Endothelial cell of umbilical vein (primary cell): Measurements from ENCODE around the gene CNP. TPM values are rescaled to one million over a fixed set of nuclear protein-coding genes. Genes with fewer than 3 reads are reported as not detected.

Experiments
- BruUV-seq: library from RNA; stranded (reverse); fragments of 400-500 nt; replicated peaks from 2 replicates; lab custom pipeline; 2021; lab: Mats Ljungman, UMichigan
- CTCF ChIA-PET: fragments of 300-600, 350-600 bp; sonication (Branson Sonifier 250); formaldehyde crosslinking; loops from one replicate; lab custom pipeline; 2021; ENCODE audit warnings: antibody characterized with exemption, inconsistent platforms; lab: Charles Lee
- POLR2A ChIA-PET: fragments of 300-600, 350-600 bp; sonication (Branson Sonifier 250); formaldehyde crosslinking; loops from one replicate; lab custom pipeline; 2021; ENCODE audit warnings: antibody characterized with exemption, inconsistent platforms; lab: Charles Lee
- DNase-seq: peaks from one replicate; pipeline ENCODE4 v3.0.0-alpha.2; 2011; ENCODE audit warnings: low read depth, low spot score
- FAIRE-seq: peaks from 2 replicates; lab custom pipeline; 2011; peaks lifted over from hg19 to GRCh38; lab: Jason Lieb, UNC
- H2AFZ ChIP-seq: 2 replicates; pipeline ENCODE4 v1.6.0; 2012; ENCODE audit warnings: low read depth, low read length, control low read depth, inconsistent platforms
- H3K27ac ChIP-seq: 2 replicates; pipeline ENCODE4 v1.5.1; 2011; ENCODE audit warnings: low read depth, mild to moderate bottlenecking, control low read depth, low read length, moderate library complexity; ENCODE audit not compliant: insufficient read depth
- H3K27me3 ChIP-seq, 2 experiments: 2 replicates each; pipeline versions ENCODE4 v1.6.0 to v1.6.1; 2011; ENCODE audit warnings: low read length in 2 of 2, mixed read lengths in 1 of 2; ENCODE audit not compliant: control insufficient read depth in 2 of 2, insufficient read depth in 2 of 2
- H3K36me3 ChIP-seq, 2 experiments: 2 replicates in 1 of 2; 3 replicates in 1 of 2; pipeline ENCODE4 v1.5.1; 2011; ENCODE audit warnings: low read length in 2 of 2, mild to moderate bottlenecking in 1 of 2, moderate library complexity in 1 of 2; ENCODE audit not compliant: control insufficient read depth in 2 of 2, insufficient read depth in 2 of 2; ENCODE audit errors: extremely low read depth in 1 of 2
- H3K4me1 ChIP-seq: 3 replicates; pipeline ENCODE4 v1.5.1; 2011; ENCODE audit warnings: mild to moderate bottlenecking, low read length; ENCODE audit not compliant: control insufficient read depth, insufficient read depth; ENCODE audit errors: extremely low read depth
- H3K4me2 ChIP-seq: 2 replicates; pipeline ENCODE4 v1.6.1; 2011; ENCODE audit warnings: low read length, control low read depth, mixed read lengths; ENCODE audit not compliant: insufficient read depth
- H3K4me3 ChIP-seq, 3 experiments: fragments of 200-600 bp in 1 of 3; sonication (generic), shearing (Covaris generic) in 1 of 3; replicated peaks in 1 of 3; 2 replicates each; pipeline ENCODE4 v1.5.1; 2011 to 2016; ENCODE audit warnings: control low read depth in 3 of 3, low read length in 3 of 3, mild to moderate bottlenecking in 2 of 3, inconsistent platforms in 1 of 3, low read depth in 1 of 3, moderate library complexity in 1 of 3; ENCODE audit not compliant: insufficient read depth in 1 of 3
- H3K79me2 ChIP-seq: 2 replicates; pipeline ENCODE4 v1.6.0; 2012; ENCODE audit warnings: low read length, inconsistent platforms; ENCODE audit not compliant: control insufficient read depth, insufficient read depth
- H3K9ac ChIP-seq: replicated peaks from 2 replicates; pipeline ENCODE3; 2011; ENCODE audit warnings: low read length, control low read depth; ENCODE audit not compliant: insufficient read depth; ENCODE audit errors: extremely low read depth
- H3K9me1 ChIP-seq: replicated peaks from 3 replicates; pipeline ENCODE4 v1.6.0; 2011; ENCODE audit warnings: mild to moderate bottlenecking, low read length; ENCODE audit not compliant: control insufficient read depth, insufficient read depth; ENCODE audit errors: extremely low read depth
- H3K9me3 ChIP-seq: replicated peaks from 2 replicates; pipeline ENCODE4 v1.5.1; 2012; ENCODE audit warnings: low read length, inconsistent platforms; ENCODE audit not compliant: control insufficient read depth, insufficient read depth
- H4K20me1 ChIP-seq: replicated peaks from 2 replicates; pipeline ENCODE3; 2011; ENCODE audit warnings: mild to moderate bottlenecking, low read length; ENCODE audit not compliant: control insufficient read depth, insufficient read depth; ENCODE audit errors: extremely low read depth
- EZH2 ChIP-seq: IDR thresholded peaks from 2 replicates; pipeline ENCODE4 v1.6.1; 2012; ENCODE audit warnings: borderline replicate concordance, low read depth, mild to moderate bottlenecking, moderate library complexity, low read length, inconsistent platforms; ENCODE audit not compliant: severe bottlenecking
- FOS ChIP-seq: IDR thresholded peaks from 2 replicates; pipeline ENCODE4 v1.6.1; 2011; ENCODE audit warnings: mild to moderate bottlenecking, low read length, moderate library complexity, borderline replicate concordance; ENCODE audit not compliant: insufficient read depth
- GATA2 ChIP-seq: IDR thresholded peaks from 2 replicates; pipeline ENCODE4 v1.7.0; 2011; ENCODE audit warnings: low read depth, mild to moderate bottlenecking, moderate library complexity, mixed read lengths, low read length; ENCODE audit not compliant: insufficient read length, insufficient read depth
- JUN ChIP-seq: IDR thresholded peaks from 2 replicates; pipeline ENCODE4 v1.6.1; 2011; ENCODE audit warnings: borderline replicate concordance, low read depth; ENCODE audit not compliant: insufficient read length, insufficient read depth
- MYC ChIP-seq: IDR thresholded peaks from one replicate; pipeline ENCODE4 v1.6.1; 2011; ENCODE audit warnings: mild to moderate bottlenecking, low read depth, low read length
- POLR2A ChIP-seq: IDR thresholded peaks from 2 replicates; pipeline ENCODE4 v1.6.1; 2012; ENCODE audit warnings: low read depth, mild to moderate bottlenecking, control low read depth, low read length
- POLR2AphosphoS5 ChIP-seq: IDR thresholded peaks from 2 replicates; pipeline ENCODE4 v1.6.1; 2012; ENCODE audit warnings: low read depth, mild to moderate bottlenecking, control low read depth, low read length, moderate library complexity; ENCODE audit not compliant: insufficient read depth
- dilution Hi-C: fragments of 300-500 bp; cut with MboI; formaldehyde crosslinking; loops from one replicate; pipeline ENCODE4 v1.15.0; 2019; ENCODE audit warnings: low sequenced_read_pairs; ENCODE audit not compliant: extremely low pct_ligation_motif_present
- intact Hi-C: fragments of 100-400 bp; cut with micrococcal nuclease; formaldehyde crosslinking; loops from one replicate; pipeline ENCODE4 v1.10.0; 2022
- polyA plus RNA-seq, 4 experiments: library from polyadenylated mRNA; depleted of rRNA in 3 of 4; stranded (reverse) in 3 of 4; unstranded in 1 of 4; fragments of >200 nt; gene quantifications; 2 replicates each; pipeline versions ENCODE4 v1.2.1 to v1.2.3, GENCODE V29; 2011 to 2012; ENCODE audit warnings: missing spikeins in 1 of 4
- total RNA-seq: library from RNA; stranded (reverse); gene quantifications from 2 replicates; pipeline ENCODE4 v1.2.3, GENCODE V29; 2021
- TF ChIP-seq, protein P1 (sequence below): IDR thresholded peaks from 2 replicates; pipeline ENCODE4 v1.6.1; 2011; ENCODE audit not compliant: insufficient read depth, insufficient read length
- TF ChIP-seq, protein P2 (sequence below), 2 donors: IDR thresholded peaks; 1 replicate in 1 of 2; 2 replicates in 1 of 2; pipeline ENCODE4 v1.5.1; 2011; ENCODE audit warnings: low read length in 2 of 2, mild to moderate bottlenecking in 2 of 2, moderate library complexity in 2 of 2, control low read depth in 1 of 2, inconsistent platforms in 1 of 2, low read depth in 1 of 2; ENCODE audit not compliant: insufficient read depth in 1 of 2; ENCODE audit errors: extremely low read depth in 1 of 2

CNP gene
- total and polyA plus RNA-seq, 2 donors (not counting 3 experiments of a cell fraction or from before 2014, with no cell fraction given), result 49.4 to 84.9 TPM

DNA sequence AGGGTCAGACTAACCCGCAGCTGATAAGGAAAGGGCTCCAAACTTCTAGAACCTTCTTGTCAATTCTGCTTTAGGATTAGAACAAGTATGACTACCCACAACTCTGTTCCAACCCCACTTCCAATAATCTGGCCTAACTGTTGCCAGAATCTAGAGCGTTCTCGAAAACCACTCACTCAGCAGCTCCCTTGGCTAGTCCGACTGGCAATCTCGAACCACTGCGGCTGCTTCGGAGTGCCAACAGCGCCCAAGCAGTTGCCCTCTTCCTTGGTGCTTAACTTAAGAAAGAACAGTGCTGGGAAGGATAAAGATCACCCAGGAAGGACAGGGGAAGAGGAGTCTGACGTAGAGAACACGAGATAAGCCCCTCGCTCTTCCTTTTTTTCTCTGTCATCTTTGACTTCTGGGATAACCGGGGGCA is 49.8 kb downstream of the CNP start:
- Histone ChIP-seq H3K9me1 (no peaks in the 10 kb centered on the region), H3K4me3 (peak overlapping the region; percentile 69 to 96 (median 96)), H4K20me1 (no peaks in the 10 kb centered on the region), H3K4me2 (peak overlapping the region; percentile 69), H3K27me3 (no peaks in the 10 kb centered on the region), H3K27ac (peak overlapping the region; percentile 88), H3K36me3 (no peaks in the 10 kb centered on the region), H3K9me3 (no peaks in the 10 kb centered on the region), H3K4me1 (peaks cover 16% of the 10 kb centered on the region), H3K79me2 (peaks cover 70% of the 10 kb centered on the region), H2AFZ (peak overlapping the region; percentile 39), H3K9ac (peak overlapping the region; percentile 98)
- dilution Hi-C loops (no loop called here), intact Hi-C loops (loop anchor here (2.0 to 5.0 kb wide), 2 partner anchors 49 to 84 kb away; partner anchors contain the start of gene CNP)
- no TSS peak for BruUV-seq
- CTCF ChIA-PET, result interaction anchor here (1.8 to 3.4 kb wide), 3 partner anchors 9 to 84 kb away, joined by 5 to 13 read pairs (median 9); no protein-coding TSS in a partner anchor
- TF ChIP-seq POLR2AphosphoS5 (no peak), JUN (no peak), EZH2 (no peak), POLR2A (no peak), MYC (no peak)
- DNase-seq, result peak; percentile 37
- FAIRE-seq, result peak; percentile 69
- POLR2A ChIA-PET, result no interaction called here

DNA sequence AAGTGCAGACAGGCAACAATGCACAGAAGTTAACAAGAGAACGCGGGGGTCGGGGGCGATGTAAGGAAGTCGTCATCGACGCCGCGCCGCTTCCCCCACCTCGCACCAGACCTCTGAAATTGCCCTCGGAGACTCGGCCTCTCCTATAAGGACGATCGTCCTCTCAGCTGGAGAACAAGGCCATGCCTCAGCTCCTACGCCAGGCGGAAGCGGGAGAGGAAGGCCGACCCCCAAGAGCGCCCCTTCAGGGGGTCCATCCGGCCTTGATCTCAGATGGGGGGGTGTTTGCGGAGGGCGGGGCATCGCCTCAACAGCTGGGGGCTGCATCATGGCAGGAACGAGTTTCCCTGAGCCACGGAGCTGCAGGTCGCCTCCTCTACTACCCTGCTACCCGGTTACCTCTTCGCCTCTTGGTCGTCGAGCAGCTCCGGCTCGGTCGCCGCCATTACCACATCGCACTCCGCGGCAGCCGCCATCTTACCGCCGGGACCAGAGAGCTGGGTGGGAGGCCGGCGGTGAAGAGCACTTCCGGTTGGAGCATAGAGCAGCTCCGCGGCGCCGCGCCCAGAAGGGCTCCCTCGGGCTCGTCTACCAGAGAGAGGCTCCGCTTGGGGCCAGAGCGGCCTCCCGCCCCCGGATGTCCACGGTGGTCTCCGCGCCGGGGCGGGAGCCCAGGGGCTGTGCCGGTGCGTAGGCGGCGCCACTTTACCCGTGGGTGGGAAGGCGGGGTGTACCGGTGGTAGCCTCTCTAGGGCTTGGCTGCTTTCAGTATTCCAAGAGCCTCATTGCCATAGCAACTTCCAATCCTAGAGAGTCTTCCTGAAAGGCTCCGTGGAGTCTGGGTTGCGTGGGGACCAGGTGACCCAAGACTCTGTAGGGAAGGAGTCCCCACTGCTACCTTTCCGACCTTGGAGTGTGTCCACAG is 50.6 kb downstream of the CNP start, which contains the start of gene DNAJC7:
Gene DNAJC7 (minus strand): TSS at position 499 of the 925 bp plus-strand sequence. CDS start 23 bp downstream, at position 476.
- H3K27me3 ChIP-seq, result no peaks in the 10 kb centered on the region
- peak within 1 kb of the TSS; percentile 69 for H3K4me2 ChIP-seq
- BruUV-seq, result TSS peak; percentile 51
- ChIA-PET POLR2A (interaction anchor here (0.9 to 1.2 kb wide), 4 partner anchors 9 to 154 kb away, joined by 3 read pairs; no protein-coding TSS in a partner anchor), CTCF (interaction anchor here (0.6 to 3.4 kb wide), 8 partner anchors 8 to 144 kb away, joined by 3 to 13 read pairs (median 4); partner anchors contain the start of gene CNP)
- H2AFZ ChIP-seq, result peak within 1 kb of the TSS; percentile 58
- H3K9ac ChIP-seq, result peak within 1 kb of the TSS; percentile 98
- no peaks in the 10 kb centered on the region for H4K20me1 ChIP-seq
- TF ChIP-seq POLR2AphosphoS5 (peak; percentile 87), POLR2A (peak; percentile 91), MYC (no peak), EZH2 (no peak), GATA2 (no peak), FOS (no peak), JUN (no peak)
- TF ChIP-seq, protein P1, sequence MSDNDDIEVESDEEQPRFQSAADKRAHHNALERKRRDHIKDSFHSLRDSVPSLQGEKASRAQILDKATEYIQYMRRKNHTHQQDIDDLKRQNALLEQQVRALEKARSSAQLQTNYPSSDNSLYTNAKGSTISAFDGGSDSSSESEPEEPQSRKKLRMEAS, result no peak
- TF ChIP-seq, protein P2, sequence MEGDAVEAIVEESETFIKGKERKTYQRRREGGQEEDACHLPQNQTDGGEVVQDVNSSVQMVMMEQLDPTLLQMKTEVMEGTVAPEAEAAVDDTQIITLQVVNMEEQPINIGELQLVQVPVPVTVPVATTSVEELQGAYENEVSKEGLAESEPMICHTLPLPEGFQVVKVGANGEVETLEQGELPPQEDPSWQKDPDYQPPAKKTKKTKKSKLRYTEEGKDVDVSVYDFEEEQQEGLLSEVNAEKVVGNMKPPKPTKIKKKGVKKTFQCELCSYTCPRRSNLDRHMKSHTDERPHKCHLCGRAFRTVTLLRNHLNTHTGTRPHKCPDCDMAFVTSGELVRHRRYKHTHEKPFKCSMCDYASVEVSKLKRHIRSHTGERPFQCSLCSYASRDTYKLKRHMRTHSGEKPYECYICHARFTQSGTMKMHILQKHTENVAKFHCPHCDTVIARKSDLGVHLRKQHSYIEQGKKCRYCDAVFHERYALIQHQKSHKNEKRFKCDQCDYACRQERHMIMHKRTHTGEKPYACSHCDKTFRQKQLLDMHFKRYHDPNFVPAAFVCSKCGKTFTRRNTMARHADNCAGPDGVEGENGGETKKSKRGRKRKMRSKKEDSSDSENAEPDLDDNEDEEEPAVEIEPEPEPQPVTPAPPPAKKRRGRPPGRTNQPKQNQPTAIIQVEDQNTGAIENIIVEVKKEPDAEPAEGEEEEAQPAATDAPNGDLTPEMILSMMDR (IDR thresholded peaks at IDR 0.05; ENCODE audit: extremely low read depth in 1 of 2, insufficient read depth in 1 of 2, low read depth in 1 of 2, low read length in 2 of 2), result peak in 1 of 2 donors; percentile 2
- peak within 1 kb of the TSS; percentile 69 to 96 (median 96) for H3K4me3 ChIP-seq
- H3K79me2 ChIP-seq, result peaks cover 65% of the 10 kb centered on the region
- H3K36me3 ChIP-seq, result peaks cover 0 to under 1% of the 10 kb centered on the region in 2 experiments
- intact Hi-C loops (loop anchor here (1.0 to 5.0 kb wide), 3 partner anchors 50 to 87 kb away; partner anchors contain the start of genes CNP and ODAD4), dilution Hi-C loops (no loop called here)
- H3K9me3 ChIP-seq, result no peaks in the 10 kb centered on the region
- peak within 1 kb of the TSS; percentile 88 for H3K27ac ChIP-seq
- peaks cover 15% of the 10 kb centered on the region for H3K4me1 ChIP-seq
- DNase-seq (peak; percentile 89), FAIRE-seq (peak; percentile 90)
- H3K9me1 ChIP-seq, result no peaks in the 10 kb centered on the region
